HG02938 (cell line): Measurements from ENCODE around the gene C1RL.

ENCODE experiments used
- ATAC-seq: cut with Tn5 transposase; IDR thresholded peaks from one replicate; pipeline ENCODE4 v1.9.1; 2021; ENCODE audit warnings: mild to moderate bottlenecking, moderate library complexity; ENCODE audit not compliant: unreplicated experiment

C1RL gene

GRCh38 chr12:7108796-7109571 is at the start of gene C1RL:
Gene C1RL, minus strand, starts transcription at chr12:7109214. Its CDS starts 34 bp downstream, at chr12:7109180.
- ATAC-seq, result peak; percentile 10

GRCh38 chr12:7157391-7157790 is 48.4 kb upstream of the C1RL start:
- no peak for ATAC-seq

- no peak for ATAC-seq
Observed at GRCh38 chr12:7156259-7157197, 47.5 kb upstream of the C1RL start.

- no peak for ATAC-seq
Observed at GRCh38 chr12:7155471-7156034, 46.5 kb upstream of the C1RL start.

GRCh38 chr12:7154901-7155470 is 46.0 kb upstream of the C1RL start:
- ATAC-seq, result no peak

GRCh38 chr12:7154042-7154441 is 45.0 kb upstream of the C1RL start:
- no peak for ATAC-seq

- ATAC-seq, result no peak
Observed at GRCh38 chr12:7152818-7153217, 43.8 kb upstream of the C1RL start.

- no peak for ATAC-seq
Observed at GRCh38 chr12:7151532-7151931, 42.5 kb upstream of the C1RL start.

GRCh38 chr12:7150841-7151240 is 41.8 kb upstream of the C1RL start:
- no peak for ATAC-seq

GRCh38 chr12:7150356-7150755 is 41.3 kb upstream of the C1RL start:
- ATAC-seq, result no peak

GRCh38 chr12:7146906-7147305 is 37.9 kb upstream of the C1RL start:
- ATAC-seq, result no peak

- ATAC-seq, result no peak
Observed at GRCh38 chr12:7146228-7146627, 37.2 kb upstream of the C1RL start.

GRCh38 chr12:7145671-7146070 is 36.7 kb upstream of the C1RL start:
- ATAC-seq, result no peak

- no peak for ATAC-seq
Observed at GRCh38 chr12:7144414-7145120, 35.6 kb upstream of the C1RL start.

GRCh38 chr12:7143564-7143963 is 34.5 kb upstream of the C1RL start:
- no peak for ATAC-seq

- no peak for ATAC-seq
Observed at GRCh38 chr12:7142809-7143465, 33.9 kb upstream of the C1RL start.

GRCh38 chr12:7142056-7142644 is 33.1 kb upstream of the C1RL start:
- ATAC-seq, result no peak

- no peak for ATAC-seq
Observed at GRCh38 chr12:7141351-7142005, 32.5 kb upstream of the C1RL start.

- no peak for ATAC-seq
Observed at GRCh38 chr12:7139200-7139599, 30.2 kb upstream of the C1RL start.
